Astrocyte of the spinal cord (primary cell): ENCODE results near the gene NUBP2.

Experiments
- DNase-seq: peaks from one replicate; pipeline ENCODE4 v3.0.0; 2011; ENCODE audit warnings: low read depth, low spot score
- H3K4me3 ChIP-seq: 2 replicates; pipeline ENCODE4 v1.5.1; 2011; ENCODE audit warnings: low read depth, mild to moderate bottlenecking, low read length, moderate library complexity
- in situ Hi-C: cut with HindIII; loops from 2 replicates; pipeline ENCODE4 v1.10.0; 2017; ENCODE audit warnings: low sequenced_read_pairs
- TF ChIP-seq, protein P1 (sequence below): IDR thresholded peaks from 2 replicates; pipeline ENCODE4 v1.5.1; 2012; ENCODE audit warnings: low read depth, mild to moderate bottlenecking, low read length, inconsistent platforms

Gene NUBP2

DNA sequence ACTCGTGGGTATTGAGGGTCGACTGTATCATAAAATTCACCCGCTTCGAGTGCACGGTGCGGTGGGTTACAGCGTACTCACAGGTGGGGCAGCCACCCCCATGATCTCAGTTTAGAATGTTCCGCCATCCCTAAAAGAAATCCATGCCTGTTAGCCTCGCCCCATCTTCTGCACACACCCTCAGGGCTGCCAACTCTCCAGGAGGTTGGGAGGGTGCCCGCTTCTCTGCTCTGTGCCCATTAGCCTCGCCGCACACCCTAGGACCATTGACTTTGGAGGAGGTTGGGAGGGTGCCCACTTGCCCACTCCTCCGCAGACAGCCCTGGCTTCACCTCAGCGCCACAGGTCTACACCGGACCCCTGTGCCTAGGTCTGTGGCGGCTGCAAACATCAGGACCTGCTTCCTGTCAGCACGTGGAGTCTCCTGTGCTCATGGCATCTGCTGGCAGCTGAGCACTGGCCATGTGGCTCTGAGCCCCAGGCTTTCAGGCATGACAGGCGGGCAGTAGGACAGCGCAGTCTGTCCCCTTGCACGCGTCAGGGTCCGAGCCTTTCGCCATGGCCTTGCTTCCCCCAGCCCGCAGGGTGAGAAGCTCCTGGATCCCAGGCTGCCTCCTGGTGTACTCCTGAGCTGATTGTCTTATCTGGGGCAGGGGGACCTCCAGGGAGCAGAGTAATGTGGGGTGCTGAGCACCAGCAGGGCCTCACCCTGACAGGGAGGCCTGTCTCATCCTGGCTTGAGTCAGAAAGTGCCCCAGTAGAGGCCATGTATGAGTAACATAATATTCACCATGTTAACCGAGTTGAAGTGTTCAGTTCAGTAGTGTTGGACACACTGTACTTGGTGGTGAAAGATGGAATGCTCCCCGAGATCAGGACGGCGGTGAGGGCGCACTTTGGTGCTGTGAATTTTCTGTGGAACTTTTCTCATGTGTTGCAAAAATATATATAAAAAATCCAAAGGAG, 33.3 kb upstream of the NUBP2 start:
- H3K4me3 ChIP-seq, result no peak overlapping the region
- no peak for DNase-seq
- in situ Hi-C loops, result no loop called here
- TF ChIP-seq, protein P1, sequence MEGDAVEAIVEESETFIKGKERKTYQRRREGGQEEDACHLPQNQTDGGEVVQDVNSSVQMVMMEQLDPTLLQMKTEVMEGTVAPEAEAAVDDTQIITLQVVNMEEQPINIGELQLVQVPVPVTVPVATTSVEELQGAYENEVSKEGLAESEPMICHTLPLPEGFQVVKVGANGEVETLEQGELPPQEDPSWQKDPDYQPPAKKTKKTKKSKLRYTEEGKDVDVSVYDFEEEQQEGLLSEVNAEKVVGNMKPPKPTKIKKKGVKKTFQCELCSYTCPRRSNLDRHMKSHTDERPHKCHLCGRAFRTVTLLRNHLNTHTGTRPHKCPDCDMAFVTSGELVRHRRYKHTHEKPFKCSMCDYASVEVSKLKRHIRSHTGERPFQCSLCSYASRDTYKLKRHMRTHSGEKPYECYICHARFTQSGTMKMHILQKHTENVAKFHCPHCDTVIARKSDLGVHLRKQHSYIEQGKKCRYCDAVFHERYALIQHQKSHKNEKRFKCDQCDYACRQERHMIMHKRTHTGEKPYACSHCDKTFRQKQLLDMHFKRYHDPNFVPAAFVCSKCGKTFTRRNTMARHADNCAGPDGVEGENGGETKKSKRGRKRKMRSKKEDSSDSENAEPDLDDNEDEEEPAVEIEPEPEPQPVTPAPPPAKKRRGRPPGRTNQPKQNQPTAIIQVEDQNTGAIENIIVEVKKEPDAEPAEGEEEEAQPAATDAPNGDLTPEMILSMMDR, result no peak

DNA sequence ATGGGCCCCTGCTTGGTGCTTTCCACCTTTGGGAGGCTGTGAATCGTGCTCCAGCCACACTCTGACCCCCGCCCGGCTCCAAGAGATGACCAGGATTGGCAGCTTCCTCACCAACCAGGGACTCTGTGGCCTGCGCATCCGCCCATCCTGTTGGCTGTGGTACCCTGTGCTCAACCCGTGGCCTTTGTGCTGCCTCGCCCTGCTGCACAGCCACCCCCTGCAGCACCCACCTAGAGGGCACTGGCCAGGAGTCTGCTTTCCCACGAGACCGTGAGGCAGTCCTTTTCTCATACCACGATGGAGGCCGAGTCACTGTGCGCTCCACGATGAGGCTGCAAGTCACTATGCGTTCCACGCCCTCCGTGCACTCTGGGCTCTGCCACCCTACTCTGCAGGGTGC, 30.8 kb upstream of the NUBP2 start:
- no peak overlapping the region for H3K4me3 ChIP-seq
- in situ Hi-C loops, result no loop called here
- no peak for DNase-seq
- TF ChIP-seq, protein P1, result no peak

DNA sequence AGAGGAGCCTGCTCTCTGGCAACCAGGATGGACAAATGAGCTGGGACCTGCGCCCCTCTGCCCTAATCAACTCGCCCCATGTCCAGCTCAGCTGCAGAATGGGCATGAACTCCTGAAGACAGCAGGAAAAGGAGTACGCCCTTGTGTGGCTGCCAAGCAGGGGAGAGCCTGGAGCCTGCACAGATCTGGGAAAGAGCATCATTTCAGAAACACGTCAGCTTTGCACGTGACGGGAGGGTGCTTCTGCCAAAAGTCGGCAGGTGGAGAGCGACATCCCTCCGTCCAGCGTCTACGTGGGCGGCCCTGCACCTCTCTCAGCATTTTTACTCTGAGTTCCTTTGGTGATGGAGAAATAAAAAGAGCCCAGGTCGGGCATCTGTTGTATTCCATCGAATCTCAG, 29.9 kb upstream of the NUBP2 start:
- DNase-seq, result no peak
- in situ Hi-C loops, result no loop called here
- TF ChIP-seq, protein P1, result no peak
- no peak overlapping the region for H3K4me3 ChIP-seq

DNA sequence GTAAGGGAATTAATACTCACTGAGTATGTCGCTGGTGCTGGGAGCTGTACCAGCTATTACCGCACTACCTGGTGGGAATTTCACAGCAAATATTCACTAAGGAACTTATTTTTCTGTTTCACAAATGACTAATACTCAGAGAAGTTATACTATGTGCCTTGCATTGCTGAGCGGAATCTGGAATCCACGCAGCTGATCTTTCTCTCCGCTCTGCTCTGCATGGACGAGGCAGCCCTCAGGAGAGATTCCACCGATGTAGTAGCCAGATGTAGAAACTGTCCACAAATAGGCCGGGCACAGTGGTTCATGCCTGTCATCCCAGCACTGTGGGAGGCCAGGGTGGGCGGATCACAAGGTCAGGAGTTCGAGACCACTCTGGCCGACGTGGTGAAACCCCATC, 28.6 kb upstream of the NUBP2 start:
- in situ Hi-C loops, result no loop called here
- H3K4me3 ChIP-seq, result no peak overlapping the region
- DNase-seq, result no peak
- TF ChIP-seq, protein P1, result no peak

DNA sequence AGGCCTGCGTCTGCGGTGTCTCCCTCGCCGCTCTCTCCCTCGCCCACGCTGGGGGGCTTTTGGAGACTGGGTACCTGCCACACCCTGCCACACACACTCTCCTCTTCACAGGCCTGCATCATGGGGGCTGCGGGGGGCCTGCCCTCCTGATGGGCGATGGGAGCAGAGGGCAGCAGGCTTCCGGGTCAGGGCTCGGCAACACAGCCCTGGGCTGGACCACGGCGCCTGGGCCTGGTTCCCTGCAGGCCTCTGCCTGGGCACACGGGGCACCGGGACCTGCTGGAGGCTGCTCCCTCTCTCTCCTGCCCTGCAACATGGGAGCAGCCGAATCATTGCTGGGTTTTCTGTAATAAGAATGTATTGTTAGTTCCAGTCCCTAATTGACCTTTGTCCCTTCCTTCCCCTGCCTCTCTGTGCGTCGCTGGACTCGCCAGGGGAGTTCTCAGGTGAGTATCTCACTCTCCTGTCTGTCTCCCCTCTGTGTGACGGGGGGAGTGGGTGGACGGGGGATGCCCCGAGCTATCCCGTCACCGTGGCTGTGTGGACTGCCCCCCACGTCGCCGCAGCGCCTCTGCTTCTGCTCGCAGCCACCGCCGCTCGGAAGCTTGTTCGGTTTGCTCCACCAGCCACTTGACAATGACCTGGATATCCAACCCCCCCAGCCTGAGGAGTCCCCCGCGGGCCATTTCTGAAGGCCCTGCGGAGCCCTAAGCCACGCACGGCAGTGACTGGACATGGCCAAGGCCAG, 24.9 kb upstream of the NUBP2 start:
- TF ChIP-seq, protein P1, result no peak
- DNase-seq, result no peak
- in situ Hi-C loops, result no loop called here
- H3K4me3 ChIP-seq, result no peak overlapping the region

DNA sequence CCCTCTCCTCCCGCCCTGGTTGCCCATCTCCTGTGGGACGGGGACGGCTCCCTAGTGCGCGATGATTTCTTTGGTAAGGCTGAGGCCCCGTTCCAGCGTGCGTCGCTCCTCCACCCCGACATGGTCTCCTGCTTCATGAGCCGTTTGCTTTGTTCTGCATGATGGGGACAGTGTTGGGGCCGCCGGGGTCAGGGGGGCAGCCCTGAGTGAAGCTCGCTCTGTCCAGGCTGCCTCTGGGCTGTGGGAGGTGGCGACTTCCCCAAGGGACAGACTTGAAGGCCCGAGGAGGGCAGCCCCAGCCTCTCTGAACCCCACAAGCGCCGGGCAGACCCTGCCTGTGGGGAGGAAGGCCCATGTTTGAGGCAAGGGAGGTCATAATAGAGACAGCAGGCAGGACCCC, 23.8 kb upstream of the NUBP2 start:
- H3K4me3 ChIP-seq, result no peak overlapping the region
- in situ Hi-C loops, result no loop called here
- DNase-seq, result no peak
- TF ChIP-seq, protein P1, result no peak
